ENCODE data around the gene BFAR.
"Not testable (repeated sequence)": the region's sequence is repeated elsewhere in the genome, so short reads cannot be mapped to it uniquely, and the experiment has no call there.

BFAR gene

GRCh38 chr16:14701859-14702258 is 69.1 kb downstream of the BFAR start:
- not testable (repeated sequence) for FAIRE-seq

- not testable (repeated sequence) for FAIRE-seq
Measured at GRCh38 chr16:14702672-14703071, 69.9 kb downstream of the BFAR start.

GRCh38 chr16:14703156-14704011 is 70.6 kb downstream of the BFAR start, which contains the start of gene NPIPA3:
TSS of gene NPIPA3 (plus strand) at chr16:14703411. CDS start at chr16:14708944, 5,533 bp downstream.
- FAIRE-seq, result not testable (repeated sequence)
